WI38 (cell line): ENCODE results near the gene DGUOK.
"Not testable (repeated sequence)": the region's sequence is repeated elsewhere in the genome, so short reads cannot be mapped to it uniquely, and the experiment has no call there.

Experiments used
- H3K4me3 ChIP-seq: 2 replicates; pipeline ENCODE4 v1.5.1; 2011; ENCODE audit warnings: low read depth, mild to moderate bottlenecking, control low read depth, low read length
- CTCF ChIP-seq: IDR thresholded peaks from 2 replicates; pipeline ENCODE4 v1.5.1; 2012; ENCODE audit warnings: low read depth, mild to moderate bottlenecking, control low read depth, low read length

The DGUOK gene

GRCh38 chr2:73935641-73936040 lies 9.0 kb downstream of the DGUOK start:
- TF ChIP-seq CTCF = no peak
- no peak overlapping the region for H3K4me3 ChIP-seq

- no peak for TF ChIP-seq CTCF
- H3K4me3 ChIP-seq = no peak overlapping the region
Observed at GRCh38 chr2:73937103-73937885, 10.6 kb downstream of the DGUOK start.

GRCh38 chr2:73937899-73938298 lies 11.2 kb downstream of the DGUOK start:
- H3K4me3 ChIP-seq = no peak overlapping the region
- no peak for TF ChIP-seq CTCF

- H3K4me3 ChIP-seq = no peak overlapping the region
- TF ChIP-seq CTCF = no peak
Observed at GRCh38 chr2:73938718-73939352, 12.2 kb downstream of the DGUOK start.

- no peak overlapping the region for H3K4me3 ChIP-seq
Observed at GRCh38 chr2:73939419-73939818, 12.7 kb downstream of the DGUOK start.

GRCh38 chr2:73940066-73940465 lies 13.4 kb downstream of the DGUOK start:
- H3K4me3 ChIP-seq = not testable (repeated sequence)

More at GRCh38 chr2:73939419-73939818, 12.7 kb downstream of the DGUOK start:
- TF ChIP-seq CTCF = no peak

DNA sequence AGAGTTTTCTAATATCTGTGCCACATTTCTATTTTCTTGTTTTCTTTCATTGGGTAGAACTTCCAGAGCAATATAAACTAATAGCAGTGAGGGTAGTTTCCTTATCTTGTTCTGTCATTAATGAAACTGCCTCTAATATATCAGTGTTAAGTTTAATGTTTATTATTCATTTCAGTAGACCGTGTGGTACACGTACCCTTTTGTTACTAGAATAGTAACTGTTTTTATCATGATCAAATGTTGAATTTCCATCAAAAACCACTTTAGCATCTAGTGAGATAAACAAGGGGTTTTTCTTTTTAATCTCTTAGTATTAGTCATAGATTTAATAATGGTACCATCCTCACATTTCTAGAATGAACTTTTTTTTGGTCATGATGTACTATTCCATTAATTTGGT lies 16.0 kb downstream of the DGUOK start:
- no peak overlapping the region for H3K4me3 ChIP-seq
- TF ChIP-seq CTCF = no peak

DNA sequence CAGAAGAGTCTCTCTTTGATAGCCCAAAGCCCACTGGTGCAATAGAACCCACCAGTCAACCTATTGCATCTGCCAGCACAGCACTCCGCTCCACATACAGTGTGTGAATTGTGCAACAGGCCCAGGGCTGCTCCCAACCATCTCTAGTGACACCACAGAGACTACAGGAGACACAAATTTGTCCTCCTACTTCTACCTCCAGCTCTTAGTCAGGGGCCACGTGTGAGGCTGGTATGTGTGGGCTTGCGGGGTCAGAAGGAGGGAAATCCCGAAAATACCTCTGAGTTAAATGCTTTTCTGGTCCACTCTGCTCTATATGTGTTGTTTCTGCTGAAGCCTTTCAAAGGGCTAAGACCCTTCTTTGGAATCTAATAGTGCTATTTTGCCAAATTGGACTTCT lies 18.0 kb downstream of the DGUOK start:
- no peak for TF ChIP-seq CTCF
- no peak overlapping the region for H3K4me3 ChIP-seq
